Stromal cell of bone marrow (primary cell): Measurements from ENCODE around the gene CYP4X1.
"Not testable (repeated sequence)": the region's sequence is repeated elsewhere in the genome, so short reads cannot be mapped to it uniquely, and the experiment has no call there.

Source experiments
- DNase-seq: peaks from one replicate; pipeline ENCODE4 v3.0.0-alpha.2; 2012; ENCODE audit warnings: low read depth

Gene CYP4X1

DNA sequence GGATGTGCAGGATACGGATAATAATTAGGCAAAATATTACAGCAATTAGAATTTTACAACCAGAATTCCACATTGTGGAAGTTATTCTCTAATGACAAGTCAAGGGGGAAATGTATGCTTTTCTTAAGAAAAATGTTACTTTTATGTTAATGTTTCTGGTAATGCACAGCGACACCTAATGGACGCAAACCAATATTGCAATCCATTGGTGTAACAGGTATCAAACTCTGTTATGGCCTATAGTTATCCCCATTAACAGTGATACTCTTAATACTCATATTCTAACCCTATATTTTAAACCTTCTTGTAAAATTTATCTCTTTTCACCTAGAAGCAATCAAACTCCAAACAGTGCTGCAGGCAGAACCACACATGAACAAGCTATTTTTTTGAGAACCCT lies 65.9 kb downstream of the CYP4X1 start:
- not testable (repeated sequence) for DNase-seq

DNA sequence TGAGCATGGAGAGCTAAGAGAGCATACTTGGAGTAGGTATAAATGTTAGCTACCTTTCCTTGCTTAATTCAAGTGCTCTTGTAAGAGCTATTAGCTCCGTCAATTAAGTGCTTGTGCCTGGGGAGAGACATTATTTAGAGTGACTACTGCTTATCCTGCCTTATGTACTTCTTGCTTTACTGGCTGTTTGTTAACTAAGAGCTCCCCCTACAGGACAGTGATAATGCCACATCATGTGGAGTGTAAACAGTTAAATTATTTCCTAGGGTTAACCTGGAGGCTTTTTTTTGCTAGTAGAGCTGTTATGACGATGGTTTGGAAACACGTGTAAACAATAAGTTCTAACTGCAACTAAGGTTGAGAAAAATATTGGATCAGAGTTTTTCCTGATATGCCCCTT lies 68.0 kb downstream of the CYP4X1 start:
- DNase-seq, result not testable (repeated sequence)
